Liver (tissue), 9 donors: ENCODE data around the gene ZSCAN29. TPM values are rescaled to one million over a fixed set of nuclear protein-coding genes. Genes with fewer than 3 reads are reported as not detected.
A peak's percentile ranks its signal among the peaks of the same experiment; 100 is the strongest.

Source experiments
- DNase-seq: peaks from one replicate; pipeline ENCODE4 v3.0.0-alpha.2; 2017; ENCODE audit warnings: low spot score
- H3K27ac ChIP-seq, 2 donors: one replicate each; pipeline ENCODE4 v1.7.0; 2013; ENCODE audit warnings: inconsistent platforms in 2 of 2, low read length in 2 of 2, control low read depth in 1 of 2, low read depth in 1 of 2, mild to moderate bottlenecking in 1 of 2
- H3K27me3 ChIP-seq, 4 donors: one replicate each; pipeline versions ENCODE4 v1.6.1 to v1.7.0; 2013; ENCODE audit warnings: low read length in 3 of 4, inconsistent platforms in 1 of 4, mild to moderate bottlenecking in 1 of 4, moderate library complexity in 1 of 4; ENCODE audit not compliant: control insufficient read depth in 4 of 4, insufficient read depth in 4 of 4
- H3K36me3 ChIP-seq, 4 donors: one replicate each; pipeline versions ENCODE4 v1.6.1 to v1.7.0; 2013; ENCODE audit warnings: low read length in 3 of 4, mild to moderate bottlenecking in 3 of 4, low read depth in 1 of 4, moderate library complexity in 1 of 4; ENCODE audit not compliant: control insufficient read depth in 4 of 4, insufficient read depth in 3 of 4
- H3K4me1 ChIP-seq, 4 donors: one replicate each; pipeline versions ENCODE4 v1.6.1 to v1.7.0; 2013; ENCODE audit warnings: low read length in 3 of 4, mild to moderate bottlenecking in 3 of 4, moderate library complexity in 1 of 4; ENCODE audit not compliant: control insufficient read depth in 4 of 4, insufficient read depth in 4 of 4
- H3K4me3 ChIP-seq, 3 donors: one replicate each; pipeline versions ENCODE4 v1.6.1 to v1.7.0; 2013; ENCODE audit warnings: low read length in 3 of 3, control low read depth in 1 of 3, low read depth in 1 of 3, mild to moderate bottlenecking in 1 of 3
- H3K9ac ChIP-seq, 2 donors: one replicate each; pipeline ENCODE4 v1.7.0; 2013; ENCODE audit warnings: low read length in 2 of 2, mild to moderate bottlenecking in 2 of 2, moderate library complexity in 2 of 2, control low read depth in 1 of 2, low read depth in 1 of 2
- H3K9me3 ChIP-seq, 4 donors: one replicate each; pipeline versions ENCODE4 v1.6.1 to v1.7.0; 2013; ENCODE audit warnings: low read length in 3 of 4; ENCODE audit not compliant: control insufficient read depth in 4 of 4
- EGR1 ChIP-seq, 2 donors: IDR thresholded peaks; 2 replicates each; pipeline ENCODE4 v1.6.1; 2016 to 2018; ENCODE audit warnings: antibody characterized with exemption in 2 of 2, low read depth in 2 of 2
- FOXA1 ChIP-seq: IDR thresholded peaks from 2 replicates; pipeline ENCODE4 v1.6.1; 2016; ENCODE audit warnings: antibody characterized with exemption
- FOXA2 ChIP-seq: IDR thresholded peaks from 2 replicates; pipeline ENCODE4 v1.6.1; 2016; ENCODE audit warnings: antibody characterized with exemption
- GABPA ChIP-seq, 2 donors: IDR thresholded peaks in 1 of 2; conservative IDR thresholded peaks in 1 of 2; 2 replicates each; pipeline ENCODE4 v1.6.1; 2016; ENCODE audit warnings: antibody characterized with exemption in 2 of 2, mild to moderate bottlenecking in 1 of 2, moderate library complexity in 1 of 2
- HNF4A ChIP-seq, 2 donors: conservative IDR thresholded peaks; 2 replicates each; pipeline ENCODE4 v1.6.1; 2016; ENCODE audit warnings: antibody characterized with exemption in 2 of 2, mild to moderate bottlenecking in 2 of 2
- HNF4G ChIP-seq: IDR thresholded peaks from 2 replicates; pipeline ENCODE4 v1.6.1; 2016; ENCODE audit warnings: antibody characterized with exemption
- JUND ChIP-seq, 2 donors: IDR thresholded peaks; 2 replicates each; pipeline ENCODE4 v1.6.1; 2016; ENCODE audit warnings: antibody characterized with exemption in 2 of 2
- NR2F2 ChIP-seq: IDR thresholded peaks from 2 replicates; pipeline ENCODE4 v1.6.1; 2016; ENCODE audit warnings: antibody characterized with exemption
- RAD21 ChIP-seq, 2 donors: IDR thresholded peaks; 2 replicates each; pipeline ENCODE4 v1.6.1; 2016; ENCODE audit warnings: antibody characterized with exemption in 2 of 2, mild to moderate bottlenecking in 2 of 2
- RXRA ChIP-seq, 2 donors: IDR thresholded peaks; 2 replicates each; pipeline ENCODE4 v1.6.1; 2017 to 2018; ENCODE audit warnings: antibody characterized with exemption in 2 of 2, mild to moderate bottlenecking in 1 of 2
- SP1 ChIP-seq: IDR thresholded peaks from 2 replicates; pipeline ENCODE4 v1.6.1; 2018; ENCODE audit warnings: antibody characterized with exemption, mild to moderate bottlenecking
- TAF1 ChIP-seq: conservative IDR thresholded peaks from 2 replicates; pipeline ENCODE4 v1.6.1; 2016; ENCODE audit warnings: antibody characterized with exemption, mild to moderate bottlenecking
- YY1 ChIP-seq: IDR thresholded peaks from 2 replicates; pipeline ENCODE4 v1.6.1; 2016; ENCODE audit warnings: antibody characterized with exemption, mild to moderate bottlenecking
- WGBS: extraction: QIAGEN DNeasy Blood & Tissue Kit; methylation state at CpG from one replicate; pipeline ENCODE4 v1.1.7; 2013; 5-methylcytosine and 5-hydroxymethylcytosine counted together
- polyA plus RNA-seq, 2 donors: library from polyadenylated mRNA; stranded (reverse) in 1 of 2; unstranded in 1 of 2; fragments of 200-250 nt in 1 of 2; fragments of >200 nt in 1 of 2; fragmentation: Nextera tagmentation in 1 of 2; extraction: Ambion mirVana in 1 of 2; gene quantifications; one replicate each; pipeline versions ENCODE4 v1.2.1 to v1.2.3, GENCODE V29; 2013 to 2015
- total RNA-seq, 2 donors: library from RNA; depleted of rRNA; stranded (reverse); fragments of >200 nt; gene quantifications; one replicate each; pipeline ENCODE4 v1.2.3, GENCODE V29; 2014
- TF ChIP-seq, protein P1 (sequence below): IDR thresholded peaks from 2 replicates; pipeline ENCODE4 v1.6.1; 2016; ENCODE audit warnings: antibody characterized with exemption
- TF ChIP-seq, protein P2 (sequence below): IDR thresholded peaks from 2 replicates; pipeline ENCODE4 v1.6.1; 2016; ENCODE audit warnings: antibody characterized with exemption
- TF ChIP-seq, protein P3 (sequence below): IDR thresholded peaks from 2 replicates; pipeline ENCODE4 v1.6.1; 2016; ENCODE audit warnings: antibody characterized with exemption, mild to moderate bottlenecking
- TF ChIP-seq, protein P4 (sequence below): fragments of 150-350 bp; IDR thresholded peaks from 2 replicates; pipeline ENCODE4 v1.5.1; 2017; ENCODE audit warnings: improper control_type of control experiment, low read depth, low read length; ENCODE audit not compliant: missing input control
- TF ChIP-seq, protein P5 (sequence below): IDR thresholded peaks from 2 replicates; pipeline ENCODE4 v1.6.1; 2016; ENCODE audit warnings: antibody characterized with exemption
- donor health status: healthy.
- donor health status: healthy.
- donor health status: healthy.
- donor health status: healthy.
- donor health status: healthy.

Gene ZSCAN29
- total and polyA plus RNA-seq, 4 donors = 4.1 to 15.6 (median 9.6) TPM

DNA sequence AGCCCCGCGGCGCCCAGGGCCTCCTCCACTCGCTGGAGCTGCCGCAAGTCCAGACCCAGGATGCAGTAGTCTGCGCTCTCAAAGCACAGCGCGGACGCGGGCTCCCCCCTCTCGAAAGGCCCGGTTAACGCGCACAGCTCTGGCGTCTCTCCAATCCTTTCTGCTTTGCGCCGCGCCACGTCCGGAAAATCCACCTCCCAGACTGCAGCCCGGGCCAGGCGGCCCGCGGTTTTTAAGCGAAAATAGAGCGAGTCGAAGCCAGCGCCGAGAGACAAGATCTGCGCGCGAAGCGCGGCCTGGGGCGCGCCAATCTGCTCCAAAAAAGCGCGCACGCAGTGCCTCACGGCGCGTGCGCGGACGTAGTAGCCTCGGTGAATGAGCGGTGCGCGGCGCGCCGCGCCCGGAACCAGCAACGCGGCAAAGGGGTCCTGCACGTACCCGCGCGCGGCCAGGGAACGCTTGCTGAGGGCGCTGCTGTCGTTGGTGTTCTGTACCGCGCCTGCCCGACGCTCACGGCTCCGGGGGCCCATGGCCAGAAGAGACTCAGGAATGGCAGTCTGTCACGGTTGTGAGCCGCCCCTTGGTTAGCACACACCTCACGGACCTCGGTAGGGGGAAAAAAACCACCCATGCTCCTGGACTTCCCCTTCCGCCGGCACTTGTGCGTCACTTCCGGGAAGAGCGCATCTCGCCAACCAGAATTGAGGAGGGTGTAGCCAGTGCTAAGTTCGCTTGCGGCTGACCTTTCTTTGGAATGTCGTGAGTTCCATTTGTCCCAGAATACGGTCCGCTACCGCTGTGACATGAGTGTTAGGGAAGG is 40.7 kb downstream of the ZSCAN29 start, which contains the start of gene LCMT2:
TSS of gene LCMT2 (minus strand) at position 614 of the 820 bp plus-strand sequence. CDS start at position 530, 84 bp downstream.
- TF ChIP-seq FOXA1 (no peak), EGR1 (IDR thresholded peaks at IDR 0.05; ENCODE audit: low read depth in 2 of 2) (peak; percentile 81 to 93), SP1 (peak; percentile 75), YY1 (no peak), TAF1 (peak; percentile 88), FOXA2 (no peak), GABPA (IDR thresholded peaks at IDR 0.05 in 1 of 2, conservative IDR thresholded peaks at IDR 0.05 in 1 of 2) (peak; percentile 93 to 97), HNF4A (conservative IDR thresholded peaks at IDR 0.05) (peak; percentile 49 to 65), RXRA (IDR thresholded peaks at IDR 0.05) (peak; percentile 69 to 85), RAD21 (IDR thresholded peaks at IDR 0.05) (peak in 1 of 2 donors; percentile 5), HNF4G (no peak), NR2F2 (peak; percentile 93), JUND (IDR thresholded peaks at IDR 0.05) (peak in 1 of 2 donors; percentile 41)
- TF ChIP-seq, protein P1, sequence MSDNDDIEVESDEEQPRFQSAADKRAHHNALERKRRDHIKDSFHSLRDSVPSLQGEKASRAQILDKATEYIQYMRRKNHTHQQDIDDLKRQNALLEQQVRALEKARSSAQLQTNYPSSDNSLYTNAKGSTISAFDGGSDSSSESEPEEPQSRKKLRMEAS = peak; percentile 95
- TF ChIP-seq, protein P2, sequence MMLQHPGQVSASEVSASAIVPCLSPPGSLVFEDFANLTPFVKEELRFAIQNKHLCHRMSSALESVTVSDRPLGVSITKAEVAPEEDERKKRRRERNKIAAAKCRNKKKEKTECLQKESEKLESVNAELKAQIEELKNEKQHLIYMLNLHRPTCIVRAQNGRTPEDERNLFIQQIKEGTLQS = no peak
- TF ChIP-seq, protein P3, sequence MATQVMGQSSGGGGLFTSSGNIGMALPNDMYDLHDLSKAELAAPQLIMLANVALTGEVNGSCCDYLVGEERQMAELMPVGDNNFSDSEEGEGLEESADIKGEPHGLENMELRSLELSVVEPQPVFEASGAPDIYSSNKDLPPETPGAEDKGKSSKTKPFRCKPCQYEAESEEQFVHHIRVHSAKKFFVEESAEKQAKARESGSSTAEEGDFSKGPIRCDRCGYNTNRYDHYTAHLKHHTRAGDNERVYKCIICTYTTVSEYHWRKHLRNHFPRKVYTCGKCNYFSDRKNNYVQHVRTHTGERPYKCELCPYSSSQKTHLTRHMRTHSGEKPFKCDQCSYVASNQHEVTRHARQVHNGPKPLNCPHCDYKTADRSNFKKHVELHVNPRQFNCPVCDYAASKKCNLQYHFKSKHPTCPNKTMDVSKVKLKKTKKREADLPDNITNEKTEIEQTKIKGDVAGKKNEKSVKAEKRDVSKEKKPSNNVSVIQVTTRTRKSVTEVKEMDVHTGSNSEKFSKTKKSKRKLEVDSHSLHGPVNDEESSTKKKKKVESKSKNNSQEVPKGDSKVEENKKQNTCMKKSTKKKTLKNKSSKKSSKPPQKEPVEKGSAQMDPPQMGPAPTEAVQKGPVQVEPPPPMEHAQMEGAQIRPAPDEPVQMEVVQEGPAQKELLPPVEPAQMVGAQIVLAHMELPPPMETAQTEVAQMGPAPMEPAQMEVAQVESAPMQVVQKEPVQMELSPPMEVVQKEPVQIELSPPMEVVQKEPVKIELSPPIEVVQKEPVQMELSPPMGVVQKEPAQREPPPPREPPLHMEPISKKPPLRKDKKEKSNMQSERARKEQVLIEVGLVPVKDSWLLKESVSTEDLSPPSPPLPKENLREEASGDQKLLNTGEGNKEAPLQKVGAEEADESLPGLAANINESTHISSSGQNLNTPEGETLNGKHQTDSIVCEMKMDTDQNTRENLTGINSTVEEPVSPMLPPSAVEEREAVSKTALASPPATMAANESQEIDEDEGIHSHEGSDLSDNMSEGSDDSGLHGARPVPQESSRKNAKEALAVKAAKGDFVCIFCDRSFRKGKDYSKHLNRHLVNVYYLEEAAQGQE = peak; percentile 76
- peak within 1 kb of the TSS; percentile 71 to 96 (median 82) for H3K4me3 ChIP-seq
- H3K4me1 ChIP-seq = peaks cover 5 to 25% (median 13%) of the 10 kb centered on the region in 4 donors
- no peaks in the 10 kb centered on the region for H3K27me3 ChIP-seq
- H3K36me3 ChIP-seq = peaks cover 0 to 3% (median 0%) of the 10 kb centered on the region in 4 donors
- H3K9me3 ChIP-seq = no peaks in the 10 kb centered on the region
- WGBS = under 1% methylated on average over 86 of the region's 86 CpGs
- H3K9ac ChIP-seq = peak within 1 kb of the TSS; percentile 85 to 87
- H3K27ac ChIP-seq = peak within 1 kb of the TSS; percentile 95 to 96
- DNase-seq = peak; percentile 92

DNA sequence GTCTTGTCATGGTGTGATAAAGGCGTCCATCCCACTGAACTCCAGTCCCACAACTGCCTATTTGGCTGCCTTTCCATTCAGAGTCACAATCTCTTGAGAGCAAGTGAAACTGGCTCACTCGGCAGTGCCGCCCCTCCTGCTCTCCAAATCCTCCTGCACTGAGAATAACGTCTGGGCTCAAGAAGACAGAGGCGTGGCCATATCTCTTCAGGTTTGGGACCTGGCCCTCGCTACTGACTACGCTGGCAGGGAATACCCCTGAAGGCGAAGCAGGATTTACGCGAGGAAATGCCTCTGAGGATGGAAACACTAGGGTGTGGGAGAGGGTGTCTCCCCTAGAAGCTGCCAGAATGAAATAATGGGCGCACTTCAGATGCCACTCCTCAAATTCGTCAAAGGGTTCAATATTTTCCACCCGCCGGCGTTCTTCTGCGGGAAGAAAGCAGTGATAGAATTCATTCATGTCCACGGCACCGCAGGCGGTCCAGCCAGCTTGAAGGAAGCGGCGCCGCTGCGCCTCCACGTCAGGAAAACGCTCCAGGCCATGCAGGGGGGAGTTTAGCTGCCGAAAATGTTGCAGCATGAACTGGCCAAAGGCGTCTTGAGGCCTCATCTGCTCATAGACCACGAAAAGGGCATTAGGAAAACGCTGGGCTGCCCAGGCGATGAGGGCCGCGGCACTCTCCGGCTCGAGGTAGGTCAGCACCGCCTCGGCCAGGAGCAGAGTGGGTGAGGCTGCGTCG is 41.5 kb downstream of the ZSCAN29 start:
- H3K4me1 ChIP-seq = peaks cover 5 to 25% (median 13%) of the 10 kb centered on the region in 4 donors
- WGBS = 26% methylated on average over 38 of the region's 38 CpGs
- peak overlapping the region; percentile 85 to 87 for H3K9ac ChIP-seq
- DNase-seq = peak; percentile 36
- H3K27me3 ChIP-seq = no peaks in the 10 kb centered on the region
- H3K9me3 ChIP-seq = no peaks in the 10 kb centered on the region
- H3K4me3 ChIP-seq = peak overlapping the region; percentile 71 to 96 (median 82)
- H3K36me3 ChIP-seq = no peaks in the 10 kb centered on the region
- H3K27ac ChIP-seq = peak overlapping the region; percentile 95 to 96
- TF ChIP-seq EGR1 (IDR thresholded peaks at IDR 0.05; ENCODE audit: low read depth in 2 of 2) = no peak
- no peak for TF ChIP-seq FOXA1
- TF ChIP-seq SP1 = no peak
- TF ChIP-seq, protein P4, sequence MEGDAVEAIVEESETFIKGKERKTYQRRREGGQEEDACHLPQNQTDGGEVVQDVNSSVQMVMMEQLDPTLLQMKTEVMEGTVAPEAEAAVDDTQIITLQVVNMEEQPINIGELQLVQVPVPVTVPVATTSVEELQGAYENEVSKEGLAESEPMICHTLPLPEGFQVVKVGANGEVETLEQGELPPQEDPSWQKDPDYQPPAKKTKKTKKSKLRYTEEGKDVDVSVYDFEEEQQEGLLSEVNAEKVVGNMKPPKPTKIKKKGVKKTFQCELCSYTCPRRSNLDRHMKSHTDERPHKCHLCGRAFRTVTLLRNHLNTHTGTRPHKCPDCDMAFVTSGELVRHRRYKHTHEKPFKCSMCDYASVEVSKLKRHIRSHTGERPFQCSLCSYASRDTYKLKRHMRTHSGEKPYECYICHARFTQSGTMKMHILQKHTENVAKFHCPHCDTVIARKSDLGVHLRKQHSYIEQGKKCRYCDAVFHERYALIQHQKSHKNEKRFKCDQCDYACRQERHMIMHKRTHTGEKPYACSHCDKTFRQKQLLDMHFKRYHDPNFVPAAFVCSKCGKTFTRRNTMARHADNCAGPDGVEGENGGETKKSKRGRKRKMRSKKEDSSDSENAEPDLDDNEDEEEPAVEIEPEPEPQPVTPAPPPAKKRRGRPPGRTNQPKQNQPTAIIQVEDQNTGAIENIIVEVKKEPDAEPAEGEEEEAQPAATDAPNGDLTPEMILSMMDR = no peak
- TF ChIP-seq, protein P5, sequence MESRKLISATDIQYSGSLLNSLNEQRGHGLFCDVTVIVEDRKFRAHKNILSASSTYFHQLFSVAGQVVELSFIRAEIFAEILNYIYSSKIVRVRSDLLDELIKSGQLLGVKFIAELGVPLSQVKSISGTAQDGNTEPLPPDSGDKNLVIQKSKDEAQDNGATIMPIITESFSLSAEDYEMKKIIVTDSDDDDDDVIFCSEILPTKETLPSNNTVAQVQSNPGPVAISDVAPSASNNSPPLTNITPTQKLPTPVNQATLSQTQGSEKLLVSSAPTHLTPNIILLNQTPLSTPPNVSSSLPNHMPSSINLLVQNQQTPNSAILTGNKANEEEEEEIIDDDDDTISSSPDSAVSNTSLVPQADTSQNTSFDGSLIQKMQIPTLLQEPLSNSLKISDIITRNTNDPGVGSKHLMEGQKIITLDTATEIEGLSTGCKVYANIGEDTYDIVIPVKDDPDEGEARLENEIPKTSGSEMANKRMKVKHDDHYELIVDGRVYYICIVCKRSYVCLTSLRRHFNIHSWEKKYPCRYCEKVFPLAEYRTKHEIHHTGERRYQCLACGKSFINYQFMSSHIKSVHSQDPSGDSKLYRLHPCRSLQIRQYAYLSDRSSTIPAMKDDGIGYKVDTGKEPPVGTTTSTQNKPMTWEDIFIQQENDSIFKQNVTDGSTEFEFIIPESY = no peak
- no peak for TF ChIP-seq NR2F2
- no peak for TF ChIP-seq RXRA (IDR thresholded peaks at IDR 0.05)
- no peak for TF ChIP-seq HNF4A (conservative IDR thresholded peaks at IDR 0.05)
- TF ChIP-seq, protein P1 = no peak
- TF ChIP-seq, protein P2 = no peak
- TF ChIP-seq HNF4G = no peak
- TF ChIP-seq RAD21 (IDR thresholded peaks at IDR 0.05) = no peak
- TF ChIP-seq GABPA (IDR thresholded peaks at IDR 0.05 in 1 of 2, conservative IDR thresholded peaks at IDR 0.05 in 1 of 2) = no peak
- no peak for TF ChIP-seq JUND (IDR thresholded peaks at IDR 0.05)
- TF ChIP-seq TAF1 = no peak
